Activated T-helper 17 cell treated with anti-CD3 and anti-CD28 coated beads, Interleukin-2, amount 50 U/mL, for 72 hours (primary cell): Measurements from ENCODE around the gene HEMK1. TPM values are rescaled to one million over a fixed set of nuclear protein-coding genes. Genes with fewer than 3 reads are reported as not detected.

ENCODE experiments used
- ATAC-seq: fragments of 150-1000 bp; cut with Tn5 transposase; replicated peaks from 2 replicates; pipeline ENCODE4 v1.10.0; 2021; ENCODE audit warnings: mild to moderate bottlenecking, moderate library complexity
- H3K27ac Mint-ChIP-seq: one replicate; pipeline ENCODE4 v1.8.0; 2022; ENCODE audit warnings: mixed read lengths
- H3K27me3 Mint-ChIP-seq: one replicate; pipeline ENCODE4 v1.8.0; 2022; ENCODE audit warnings: mixed read lengths
- H3K36me3 Mint-ChIP-seq: one replicate; pipeline ENCODE4 v1.8.0; 2022; ENCODE audit warnings: low read depth, mild to moderate bottlenecking, mixed read lengths
- H3K4me1 Mint-ChIP-seq: one replicate; pipeline ENCODE4 v1.8.0; 2022; ENCODE audit warnings: mixed read lengths
- H3K4me3 Mint-ChIP-seq: one replicate; pipeline ENCODE4 v1.8.0; 2022; ENCODE audit warnings: mild to moderate bottlenecking, mixed read lengths
- H3K9me3 Mint-ChIP-seq: one replicate; pipeline ENCODE4 v1.8.0; 2022; ENCODE audit warnings: mixed read lengths
- total RNA-seq, 2 donors: library from RNA; stranded (reverse); gene quantifications; one replicate each; pipeline ENCODE4 v1.2.3, GENCODE V29; 2022

HEMK1 gene
- total RNA-seq, 2 donors from 2014 or later: 47.5 to 99.2 TPM

- H3K4me1 Mint-ChIP-seq: peaks cover 34% of the 10 kb centered on the region
- no peaks in the 10 kb centered on the region for H3K9me3 Mint-ChIP-seq
- peak overlapping the region; percentile 97 for H3K4me3 Mint-ChIP-seq
- no peaks in the 10 kb centered on the region for H3K27me3 Mint-ChIP-seq
- H3K27ac Mint-ChIP-seq: peak overlapping the region; percentile 100
- ATAC-seq: peak; percentile 6
- H3K36me3 Mint-ChIP-seq: peaks cover 100% of the 10 kb centered on the region
Measured at GRCh38 chr3:50607271-50608091, 38.2 kb downstream of the HEMK1 start.

GRCh38 chr3:50608278-50608677 is 39.0 kb downstream of the HEMK1 start:
- no peaks in the 10 kb centered on the region for H3K27me3 Mint-ChIP-seq
- ATAC-seq: no peak
- peaks cover 100% of the 10 kb centered on the region for H3K36me3 Mint-ChIP-seq
- no peaks in the 10 kb centered on the region for H3K9me3 Mint-ChIP-seq
- peak overlapping the region; percentile 100 for H3K27ac Mint-ChIP-seq
- peaks cover 26% of the 10 kb centered on the region for H3K4me1 Mint-ChIP-seq
- peak overlapping the region; percentile 97 for H3K4me3 Mint-ChIP-seq

- Mint-ChIP-seq H3K27ac (peak overlapping the region; percentile 100), H3K4me1 (peaks cover 24% of the 10 kb centered on the region), H3K4me3 (peak overlapping the region; percentile 97), H3K9me3 (no peaks in the 10 kb centered on the region), H3K36me3 (peaks cover 100% of the 10 kb centered on the region), H3K27me3 (no peaks in the 10 kb centered on the region)
- ATAC-seq: no peak
Measured at GRCh38 chr3:50609071-50609762, 39.9 kb downstream of the HEMK1 start.

- H3K27me3 Mint-ChIP-seq: no peaks in the 10 kb centered on the region
- peaks cover 25% of the 10 kb centered on the region for H3K4me1 Mint-ChIP-seq
- no peaks in the 10 kb centered on the region for H3K9me3 Mint-ChIP-seq
- H3K4me3 Mint-ChIP-seq: peak overlapping the region; percentile 97
- peaks cover 100% of the 10 kb centered on the region for H3K36me3 Mint-ChIP-seq
- no peak for ATAC-seq
- peak overlapping the region; percentile 100 for H3K27ac Mint-ChIP-seq
Measured at GRCh38 chr3:50609763-50610085, 40.4 kb downstream of the HEMK1 start.

GRCh38 chr3:50610181-50610971 is 41.1 kb downstream of the HEMK1 start:
- H3K9me3 Mint-ChIP-seq: no peaks in the 10 kb centered on the region
- peaks cover 94% of the 10 kb centered on the region for H3K36me3 Mint-ChIP-seq
- peak overlapping the region; percentile 100 for H3K27ac Mint-ChIP-seq
- H3K4me3 Mint-ChIP-seq: peak overlapping the region; percentile 97
- peak; percentile 9 for ATAC-seq
- peaks cover 20% of the 10 kb centered on the region for H3K4me1 Mint-ChIP-seq
- H3K27me3 Mint-ChIP-seq: no peaks in the 10 kb centered on the region

GRCh38 chr3:50610992-50611463 is 41.7 kb downstream of the HEMK1 start:
- ATAC-seq: no peak
- Mint-ChIP-seq H3K4me1 (peaks cover 15% of the 10 kb centered on the region), H3K27me3 (no peaks in the 10 kb centered on the region), H3K36me3 (peaks cover 91% of the 10 kb centered on the region), H3K27ac (peak overlapping the region; percentile 100), H3K4me3 (peak overlapping the region; percentile 97), H3K9me3 (no peaks in the 10 kb centered on the region)

- ATAC-seq: peak; percentile 75
- H3K4me3 Mint-ChIP-seq: peak within 1 kb of the TSS; percentile 97
- peaks cover 91% of the 10 kb centered on the region for H3K36me3 Mint-ChIP-seq
- peaks cover 19% of the 10 kb centered on the region for H3K4me1 Mint-ChIP-seq
- H3K9me3 Mint-ChIP-seq: no peaks in the 10 kb centered on the region
- H3K27me3 Mint-ChIP-seq: no peaks in the 10 kb centered on the region
- peak within 1 kb of the TSS; percentile 100 for H3K27ac Mint-ChIP-seq
Measured at GRCh38 chr3:50611464-50612233, 42.3 kb downstream of the HEMK1 start, which contains the start of gene CISH. Gene CISH (minus strand): TSS chr3:50611774. CDS start chr3:50611650, 124 bp downstream.

GRCh38 chr3:50612234-50612882 is 43.0 kb downstream of the HEMK1 start:
- Mint-ChIP-seq H3K27me3 (no peaks in the 10 kb centered on the region), H3K9me3 (no peaks in the 10 kb centered on the region), H3K27ac (peak overlapping the region; percentile 100), H3K36me3 (peaks cover 85% of the 10 kb centered on the region), H3K4me1 (peaks cover 19% of the 10 kb centered on the region), H3K4me3 (peak overlapping the region; percentile 97)
- no peak for ATAC-seq

- ATAC-seq: no peak
- Mint-ChIP-seq H3K4me1 (peaks cover 19% of the 10 kb centered on the region), H3K27ac (peak overlapping the region; percentile 100), H3K9me3 (no peaks in the 10 kb centered on the region), H3K36me3 (peaks cover 82% of the 10 kb centered on the region), H3K27me3 (no peaks in the 10 kb centered on the region), H3K4me3 (peak overlapping the region; percentile 97)
Measured at GRCh38 chr3:50612970-50613846, 43.9 kb downstream of the HEMK1 start.

GRCh38 chr3:50615190-50615589 is 45.9 kb downstream of the HEMK1 start:
- H3K4me1 Mint-ChIP-seq: peaks cover 35% of the 10 kb centered on the region
- peak overlapping the region; percentile 97 for H3K4me3 Mint-ChIP-seq
- H3K27ac Mint-ChIP-seq: no peak overlapping the region
- H3K27me3 Mint-ChIP-seq: no peaks in the 10 kb centered on the region
- no peak for ATAC-seq
- H3K9me3 Mint-ChIP-seq: no peaks in the 10 kb centered on the region
- H3K36me3 Mint-ChIP-seq: peaks cover 82% of the 10 kb centered on the region

GRCh38 chr3:50616003-50616769 is 46.9 kb downstream of the HEMK1 start:
- H3K4me1 Mint-ChIP-seq: peaks cover 43% of the 10 kb centered on the region
- H3K27ac Mint-ChIP-seq: peak overlapping the region; percentile 92
- no peaks in the 10 kb centered on the region for H3K27me3 Mint-ChIP-seq
- H3K9me3 Mint-ChIP-seq: no peaks in the 10 kb centered on the region
- peak overlapping the region; percentile 97 for H3K4me3 Mint-ChIP-seq
- ATAC-seq: peak; percentile 20
- peaks cover 82% of the 10 kb centered on the region for H3K36me3 Mint-ChIP-seq

GRCh38 chr3:50616770-50617095 is 47.4 kb downstream of the HEMK1 start:
- Mint-ChIP-seq H3K36me3 (peaks cover 81% of the 10 kb centered on the region), H3K9me3 (no peaks in the 10 kb centered on the region), H3K4me1 (peaks cover 43% of the 10 kb centered on the region), H3K4me3 (peak overlapping the region; percentile 97), H3K27ac (peak overlapping the region; percentile 92), H3K27me3 (no peaks in the 10 kb centered on the region)
- ATAC-seq: peak; percentile 48
